ENCODE data around the gene MCOLN1. TPM values are rescaled to one million over a fixed set of nuclear protein-coding genes. Genes with fewer than 3 reads are reported as not detected.

MCOLN1 gene
- total RNA-seq, 2 experiments from 2014 or later: 7.8 to 18.3 TPM

- H2AFZ ChIP-seq (ENCODE audit: low read length): peak overlapping the region; percentile 90
- POLR2A ChIA-PET: interaction anchor here (0.8 to 1.4 kb wide), 2 partner anchors 11 to 48 kb away, joined by 4 to 7 read pairs; no protein-coding TSS in a partner anchor
Observed at GRCh38 chr19:7521551-7522071, 813 bp upstream of the MCOLN1 start.

DNA sequence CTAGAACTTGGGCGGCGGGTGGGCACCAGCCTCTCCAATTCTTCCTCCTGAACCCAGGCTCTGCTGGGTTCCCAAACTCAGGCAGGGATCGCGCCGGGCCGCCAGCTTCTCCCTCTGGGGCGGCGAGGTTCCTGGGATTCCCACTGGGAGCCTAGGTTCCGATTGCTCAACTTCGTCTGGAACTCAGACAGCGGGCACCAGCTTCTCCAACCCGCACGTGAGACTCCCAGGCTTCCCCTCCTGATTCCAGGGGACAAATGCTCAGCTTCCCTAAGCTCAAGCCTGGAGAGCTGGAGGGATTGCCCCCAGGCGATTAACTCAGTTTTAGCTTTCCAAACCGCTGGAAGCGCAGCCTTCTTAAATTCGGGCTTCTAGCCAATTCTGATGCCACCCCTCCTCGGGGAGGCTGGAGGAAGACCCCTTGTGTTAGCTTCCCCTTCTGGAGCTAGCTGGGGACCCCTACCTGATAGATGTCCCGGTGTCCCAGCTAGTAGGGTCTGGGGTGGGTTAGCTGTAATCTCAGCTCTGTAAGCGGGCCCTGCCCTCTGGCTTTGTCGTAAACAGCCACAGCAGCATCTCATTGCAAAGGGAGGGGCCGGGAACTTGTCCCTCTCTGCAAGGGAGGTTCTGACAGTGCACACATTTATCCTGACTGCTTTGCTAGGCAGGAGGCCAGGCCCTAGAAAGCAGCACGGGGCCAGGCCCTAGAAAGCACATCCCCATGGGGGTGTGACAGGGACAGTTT lies 671 bp downstream of the MCOLN1 start:
- CTCF ChIA-PET (ENCODE audit: unreplicated experiment): no interaction called here

More at GRCh38 chr19:7521551-7522071, 813 bp upstream of the MCOLN1 start:
- CTCF ChIA-PET (ENCODE audit: unreplicated experiment): no interaction called here
- Histone ChIP-seq H3K9me3 (ENCODE audit: low read length) (no peaks in the 10 kb centered on the region), H3K4me1 (ENCODE audit: insufficient read depth, low read length, poor library complexity, severe bottlenecking) (peaks cover 14% of the 10 kb centered on the region), H3K27ac (ENCODE audit: low read depth, low read length, poor library complexity, severe bottlenecking) (no peak overlapping the region), H3K36me3 (ENCODE audit: insufficient read depth, low read length) (no peaks in the 10 kb centered on the region), H3K4me2 (ENCODE audit: low read length) (peak overlapping the region; percentile 70), H3K9me2 (ENCODE audit: insufficient read depth, low read length) (no peaks in the 10 kb centered on the region), H3K79me2 (ENCODE audit: insufficient read depth, low read depth, low read length) (no peaks in the 10 kb centered on the region), H3K4me3 (ENCODE audit: low read depth, low read length, poor library complexity, severe bottlenecking) (peak overlapping the region; percentile 78), H4K20me1 (ENCODE audit: insufficient read depth, low read length) (no peaks in the 10 kb centered on the region)
- no peak for DNase-seq (ENCODE audit: low spot score)
- TF ChIP-seq EZH2phosphoT487 (IDR thresholded peaks at IDR 0.05; ENCODE audit: borderline replicate concordance, low read depth, low read length): no peak
- TF ChIP-seq, protein P1, sequence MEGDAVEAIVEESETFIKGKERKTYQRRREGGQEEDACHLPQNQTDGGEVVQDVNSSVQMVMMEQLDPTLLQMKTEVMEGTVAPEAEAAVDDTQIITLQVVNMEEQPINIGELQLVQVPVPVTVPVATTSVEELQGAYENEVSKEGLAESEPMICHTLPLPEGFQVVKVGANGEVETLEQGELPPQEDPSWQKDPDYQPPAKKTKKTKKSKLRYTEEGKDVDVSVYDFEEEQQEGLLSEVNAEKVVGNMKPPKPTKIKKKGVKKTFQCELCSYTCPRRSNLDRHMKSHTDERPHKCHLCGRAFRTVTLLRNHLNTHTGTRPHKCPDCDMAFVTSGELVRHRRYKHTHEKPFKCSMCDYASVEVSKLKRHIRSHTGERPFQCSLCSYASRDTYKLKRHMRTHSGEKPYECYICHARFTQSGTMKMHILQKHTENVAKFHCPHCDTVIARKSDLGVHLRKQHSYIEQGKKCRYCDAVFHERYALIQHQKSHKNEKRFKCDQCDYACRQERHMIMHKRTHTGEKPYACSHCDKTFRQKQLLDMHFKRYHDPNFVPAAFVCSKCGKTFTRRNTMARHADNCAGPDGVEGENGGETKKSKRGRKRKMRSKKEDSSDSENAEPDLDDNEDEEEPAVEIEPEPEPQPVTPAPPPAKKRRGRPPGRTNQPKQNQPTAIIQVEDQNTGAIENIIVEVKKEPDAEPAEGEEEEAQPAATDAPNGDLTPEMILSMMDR (conservative IDR thresholded peaks at IDR 0.05; ENCODE audit: low read length): no peak
- no TSS peak for BruUV-seq (replicated peaks)
- intact Hi-C loops (cut with micrococcal nuclease; ENCODE audit: unreplicated experiment): loop anchor here (1.0 kb wide), 1 partner anchor 14 kb away; the partner anchor contains the start of gene PNPLA6

More for the DNA sequence above, 671 bp downstream of the MCOLN1 start:
- intact Hi-C loops (cut with micrococcal nuclease; ENCODE audit: unreplicated experiment): loop anchor here (1.0 kb wide), 1 partner anchor 12 kb away; the partner anchor contains the start of gene PNPLA6
- H2AFZ ChIP-seq (ENCODE audit: low read length): peak overlapping the region; percentile 34; the same call in 1 of the 2 replicates
- H3K9me2 ChIP-seq (ENCODE audit: insufficient read depth, low read length): no peaks in the 10 kb centered on the region
- no peaks in the 10 kb centered on the region for H3K9me3 ChIP-seq (ENCODE audit: low read length)
- no peaks in the 10 kb centered on the region for H4K20me1 ChIP-seq (ENCODE audit: insufficient read depth, low read length)
- peak overlapping the region; percentile 74 for H3K4me2 ChIP-seq (ENCODE audit: low read length)
- DNase-seq (ENCODE audit: low spot score): no peak
- POLR2A ChIA-PET: interaction anchor here (0.6 to 1.7 kb wide), 4 partner anchors 9 to 82 kb away, joined by 3 to 7 read pairs (median 4); no protein-coding TSS in a partner anchor
- no peaks in the 10 kb centered on the region for H3K79me2 ChIP-seq (ENCODE audit: insufficient read depth, low read depth, low read length)
- TF ChIP-seq EZH2phosphoT487 (IDR thresholded peaks at IDR 0.05; ENCODE audit: borderline replicate concordance, low read depth, low read length): no peak
- TF ChIP-seq, protein P1 (conservative IDR thresholded peaks at IDR 0.05; ENCODE audit: low read length): no peak
- peaks cover 14% of the 10 kb centered on the region for H3K4me1 ChIP-seq (ENCODE audit: insufficient read depth, low read length, poor library complexity, severe bottlenecking)
- peak overlapping the region; percentile 78 for H3K4me3 ChIP-seq (ENCODE audit: low read depth, low read length, poor library complexity, severe bottlenecking)
- H3K27ac ChIP-seq (ENCODE audit: low read depth, low read length, poor library complexity, severe bottlenecking): no peak overlapping the region
- no TSS peak for BruUV-seq (replicated peaks)
- no peaks in the 10 kb centered on the region for H3K36me3 ChIP-seq (ENCODE audit: insufficient read depth, low read length)

Data from OCI-LY7 (cell line).